HK-2 (cell line): ENCODE measurements around the gene DCHS2.

Experiments
- DNase-seq: peaks from one replicate; pipeline ENCODE4 v3.0.0-alpha.2; 2018; ENCODE audit not compliant: unreplicated experiment

Gene DCHS2

DNA sequence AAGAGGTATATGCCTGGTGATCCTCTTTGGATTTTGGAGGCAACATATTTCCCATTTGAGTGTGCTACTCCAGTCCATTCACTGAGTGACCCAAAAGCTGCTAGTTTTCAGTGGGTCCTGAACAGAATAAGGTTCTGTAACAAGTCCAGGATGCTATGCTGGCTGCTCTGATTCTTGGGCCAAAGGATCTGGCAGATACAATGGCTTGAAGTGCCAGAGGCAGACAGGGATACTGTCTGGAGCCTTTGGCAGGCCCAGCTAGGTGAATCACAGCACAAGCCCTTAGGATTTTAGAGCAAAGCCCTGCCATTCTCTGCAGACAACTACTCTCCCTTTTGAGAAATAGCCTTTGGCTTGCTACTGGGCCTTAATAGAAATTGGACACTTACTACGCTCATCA is 40.6 kb downstream of the DCHS2 start:
- no peak for DNase-seq

DNA sequence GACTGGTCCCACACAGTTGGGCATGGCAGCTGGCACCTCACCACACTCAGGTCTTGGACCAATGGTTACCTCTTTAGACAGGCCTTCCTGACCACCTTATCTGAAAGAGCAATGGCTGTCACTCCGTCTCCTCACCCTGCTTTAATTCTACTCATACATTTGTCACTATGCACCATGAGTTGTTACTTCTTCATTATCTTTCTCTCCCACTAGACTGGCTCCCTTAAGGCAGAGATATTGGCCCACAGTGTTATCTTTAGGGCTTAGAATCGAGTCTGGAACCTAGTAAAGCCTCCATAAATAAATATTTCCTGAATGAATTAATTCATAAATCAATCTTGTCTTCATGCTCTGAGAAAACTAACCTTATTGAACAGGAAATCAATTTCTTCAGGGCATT is 46.6 kb downstream of the DCHS2 start:
- no peak for DNase-seq

DNA sequence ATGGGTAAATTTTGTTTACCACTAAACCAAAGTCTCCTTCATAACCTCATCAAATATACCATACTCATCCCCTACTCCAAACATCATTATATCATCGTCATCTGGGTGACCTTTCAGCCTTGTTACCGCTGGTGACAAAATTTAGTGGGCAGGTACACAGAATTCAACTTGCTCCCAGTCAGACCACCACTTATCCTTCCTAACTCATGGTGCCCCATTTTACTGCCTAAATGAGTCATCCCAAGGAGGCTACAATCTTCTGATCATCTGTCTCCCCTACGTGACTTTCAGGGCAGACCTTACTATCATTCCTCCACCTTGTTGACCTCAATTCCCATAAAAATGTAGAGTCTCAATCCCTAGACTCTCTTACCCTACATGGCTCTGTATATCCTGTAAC is 49.6 kb downstream of the DCHS2 start:
- no peak for DNase-seq

- DNase-seq, result no peak
Observed at GRCh38 chr4:154441124-154441523, 50.5 kb downstream of the DCHS2 start.

GRCh38 chr4:154439224-154439623 is 52.4 kb downstream of the DCHS2 start:
- DNase-seq, result no peak

- DNase-seq, result no peak
Observed at GRCh38 chr4:154435895-154436294, 55.7 kb downstream of the DCHS2 start.

DNA sequence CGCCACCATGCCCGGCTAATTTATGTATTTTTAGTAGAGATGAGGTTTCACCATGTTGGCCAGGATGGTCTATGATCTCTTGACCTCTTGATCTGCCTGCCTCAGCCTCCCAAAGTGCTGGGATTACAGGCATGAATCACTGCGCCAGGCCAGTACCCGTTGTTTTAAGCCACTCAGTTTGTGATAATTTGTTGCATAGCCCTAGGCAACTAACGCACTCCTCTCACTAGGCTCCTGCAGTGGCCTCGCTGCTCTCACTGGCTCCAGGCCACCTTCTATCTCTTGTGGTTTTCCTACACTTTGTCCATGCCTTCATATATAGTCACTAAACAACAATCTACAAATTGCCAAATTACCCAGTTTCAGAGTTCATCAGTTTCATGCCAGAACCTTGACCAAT is 58.1 kb downstream of the DCHS2 start:
- no peak for DNase-seq

DNA sequence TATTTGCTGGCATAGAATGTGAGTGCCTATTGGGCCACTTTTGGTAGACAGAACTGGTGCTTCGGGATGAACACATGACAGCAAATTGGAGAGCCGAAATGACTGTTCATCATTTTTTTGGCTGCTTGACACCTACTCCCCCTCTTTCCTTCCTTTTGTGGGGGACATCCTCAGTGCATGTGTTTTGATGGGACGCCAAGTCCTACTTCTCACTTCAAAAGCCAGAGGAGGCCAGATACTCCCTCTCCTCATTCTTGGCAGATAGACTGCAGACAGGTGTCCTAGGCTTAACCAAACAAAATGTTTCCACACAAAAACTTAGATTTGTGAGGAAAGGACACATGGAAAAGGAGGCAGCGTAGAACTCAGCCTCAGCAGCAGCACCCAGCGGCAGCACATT is 62.4 kb downstream of the DCHS2 start:
- DNase-seq, result no peak

GRCh38 chr4:154427149-154427548 is 64.5 kb downstream of the DCHS2 start:
- no peak for DNase-seq

GRCh38 chr4:154425514-154425913 is 66.1 kb downstream of the DCHS2 start:
- DNase-seq, result no peak

DNA sequence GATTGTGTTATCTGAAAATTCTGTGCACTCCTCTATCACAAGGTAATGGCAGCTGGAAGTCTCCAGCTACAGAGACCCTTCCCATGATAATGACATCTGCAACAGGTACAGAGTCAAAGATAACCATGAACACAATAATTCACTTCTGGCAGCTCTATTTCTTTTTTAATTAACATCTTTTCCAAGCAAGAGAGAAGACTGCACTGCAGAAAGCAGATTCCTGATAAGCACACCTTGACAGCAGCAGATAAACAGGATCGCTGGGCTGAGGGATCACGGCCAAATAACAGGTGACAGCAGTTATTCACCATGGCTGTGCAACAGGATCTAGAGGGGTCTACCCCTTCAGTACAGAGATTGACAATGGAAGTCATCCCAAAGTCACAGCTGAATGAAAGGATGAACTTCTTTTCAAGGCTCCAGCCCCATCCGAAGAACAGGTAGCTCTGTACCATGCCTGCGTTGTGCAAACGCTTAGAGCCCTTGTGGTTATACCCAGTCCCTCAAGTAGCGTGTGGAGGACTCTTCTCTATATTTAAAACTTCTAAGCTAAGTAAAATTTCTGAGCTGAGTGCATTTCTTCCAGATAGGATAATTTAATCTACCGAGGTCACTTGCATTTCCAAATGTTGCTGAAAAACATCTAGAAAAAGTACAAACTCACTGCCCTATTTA is 66.7 kb downstream of the DCHS2 start:
- DNase-seq, result no peak

- no peak for DNase-seq
Observed at GRCh38 chr4:154422152-154422551, 69.4 kb downstream of the DCHS2 start.

DNA sequence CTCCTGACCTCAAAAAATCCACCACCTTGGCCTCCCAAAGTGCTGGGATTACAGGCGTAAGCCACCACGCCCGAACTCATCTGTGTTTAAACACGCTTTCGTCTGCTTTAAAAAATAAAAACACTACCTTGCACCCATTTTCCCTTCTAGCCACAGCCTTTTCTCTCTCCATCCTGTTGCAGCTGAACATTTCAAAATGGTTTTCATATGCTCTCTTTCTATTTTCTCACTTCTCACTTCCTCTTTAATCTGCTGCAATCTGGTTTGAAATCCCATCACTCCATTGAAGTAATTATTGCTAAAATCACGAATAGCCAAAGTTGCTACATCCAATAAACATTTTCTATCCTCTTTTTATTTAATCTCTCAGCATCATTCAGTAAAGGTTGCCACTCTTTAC is 70.0 kb downstream of the DCHS2 start:
- no peak for DNase-seq

DNA sequence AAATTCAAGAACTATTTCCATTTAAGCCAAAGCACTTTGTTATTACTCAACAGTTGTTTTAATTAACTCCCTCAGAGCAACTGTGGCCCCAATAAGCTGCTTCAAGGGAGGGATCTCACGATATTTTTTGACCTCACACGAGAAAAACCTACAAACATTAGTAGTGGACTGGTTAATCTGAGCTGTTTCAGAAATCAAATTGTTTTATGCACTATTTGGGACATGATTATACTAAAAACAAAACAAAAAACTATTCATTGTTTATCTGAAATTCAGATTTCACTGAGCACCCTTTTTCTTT is 74.3 kb downstream of the DCHS2 start:
- DNase-seq, result no peak

- peak; percentile 29 for DNase-seq
Observed at GRCh38 chr4:154416190-154416547, 75.4 kb downstream of the DCHS2 start.

DNA sequence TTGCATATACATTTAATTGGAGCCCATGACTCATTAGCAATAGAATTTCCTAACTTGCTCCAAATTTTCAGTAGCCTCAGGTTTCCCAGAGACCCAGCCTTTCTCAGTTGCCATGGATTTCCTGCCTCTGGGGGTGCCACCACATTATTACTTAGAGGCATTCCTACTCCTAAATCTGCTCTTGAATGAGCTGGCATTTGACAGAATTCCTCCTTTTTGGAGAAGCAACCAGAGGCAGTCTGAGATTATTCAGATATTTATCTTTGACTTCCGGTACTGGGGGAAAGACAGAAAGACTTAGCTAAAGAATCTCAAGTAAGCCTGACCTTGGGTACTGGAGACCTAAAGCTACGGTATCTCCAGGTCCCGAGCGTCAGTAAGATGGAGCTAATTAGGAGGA is 76.3 kb downstream of the DCHS2 start:
- no peak for DNase-seq

DNA sequence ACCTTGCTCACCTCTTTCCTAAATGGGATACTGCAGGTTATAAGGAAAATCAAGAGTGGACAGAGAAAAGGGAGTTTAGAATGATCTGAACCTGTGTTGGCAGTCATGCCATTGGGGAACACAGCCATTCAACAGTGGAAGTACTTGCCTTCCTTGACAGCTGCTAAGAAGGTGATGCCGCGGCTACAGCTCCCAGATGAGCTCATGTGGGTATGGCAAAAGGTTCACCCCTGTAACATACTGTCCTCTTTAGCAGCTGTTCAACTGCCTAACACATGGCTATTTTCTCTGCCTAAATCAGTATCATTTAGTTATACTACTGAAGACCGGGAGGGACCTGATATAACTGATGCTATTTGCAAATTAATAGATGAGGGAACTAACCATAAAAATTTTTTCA is 76.8 kb downstream of the DCHS2 start:
- no peak for DNase-seq

DNA sequence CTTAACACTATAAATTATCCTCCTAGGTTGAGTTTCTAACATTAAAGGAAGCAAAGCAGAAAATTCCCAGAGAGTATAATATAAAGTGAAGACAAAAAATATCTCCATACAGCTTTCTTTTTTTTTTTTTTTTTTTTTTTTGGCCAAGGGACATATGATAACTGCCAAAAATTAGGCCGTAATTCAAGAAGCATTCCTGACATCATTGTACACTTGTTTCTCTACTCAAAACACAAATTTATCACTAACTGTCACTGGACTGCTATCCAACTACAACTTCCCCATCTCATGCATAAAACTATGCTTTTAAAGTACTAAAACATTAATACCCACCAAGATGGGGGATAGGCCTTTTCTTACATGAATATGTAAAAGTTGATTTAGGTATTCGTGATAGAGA is 77.2 kb downstream of the DCHS2 start:
- no peak for DNase-seq

DNA sequence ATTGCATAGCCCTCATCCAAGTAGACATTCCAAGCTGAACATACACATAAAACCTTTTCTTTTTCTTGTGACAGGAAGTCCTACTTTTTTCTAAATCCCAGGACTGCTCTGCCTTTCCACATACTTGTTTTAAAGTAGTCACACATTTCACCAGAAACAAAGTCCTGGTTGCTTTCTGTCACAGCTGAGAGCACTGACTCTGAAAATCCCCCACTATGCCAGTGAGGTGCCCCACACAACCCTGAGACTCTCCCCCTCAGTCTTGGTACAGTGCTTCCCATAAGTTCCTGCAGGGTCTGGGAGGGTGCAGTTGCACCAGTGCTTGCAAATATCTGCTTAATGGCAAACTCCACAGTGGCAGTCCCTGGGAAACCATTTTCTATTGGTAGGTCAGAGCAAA is 84.2 kb downstream of the DCHS2 start:
- no peak for DNase-seq

GRCh38 chr4:154406018-154406795 is 85.4 kb downstream of the DCHS2 start:
- DNase-seq, result no peak

DNA sequence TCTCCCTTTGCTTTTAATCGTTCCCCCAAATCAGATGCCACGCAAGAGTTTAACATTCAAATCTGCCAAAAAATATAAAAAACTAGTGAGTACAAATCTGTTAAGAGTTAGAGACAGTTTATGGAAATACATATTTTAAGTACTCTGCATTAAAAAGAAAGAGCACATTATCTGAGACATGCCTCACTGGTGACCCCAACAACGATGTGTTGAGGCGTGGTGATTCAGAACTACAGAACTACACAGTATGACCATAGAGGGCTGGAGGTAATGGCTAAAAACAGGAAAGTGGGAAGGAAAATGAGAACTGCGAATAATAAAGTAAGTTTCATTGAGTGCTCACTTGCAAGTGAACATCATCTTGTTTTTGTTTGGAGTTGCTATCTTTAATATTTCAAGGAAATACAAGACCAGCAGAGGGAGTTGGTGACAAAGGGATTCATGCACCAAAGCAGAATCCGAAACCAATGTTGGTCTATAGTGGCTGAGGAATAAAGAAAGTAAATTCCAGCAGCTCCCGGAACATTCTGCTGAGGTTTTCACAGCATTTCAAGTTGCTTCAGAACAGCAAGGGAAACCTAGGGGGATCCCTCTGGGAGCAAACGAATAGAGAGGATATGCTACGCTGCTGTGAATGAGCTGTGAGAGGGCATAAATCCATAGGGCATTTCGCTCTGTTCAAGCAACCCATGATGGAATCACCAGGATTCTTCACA is 92.2 kb downstream of the DCHS2 start:
- no peak for DNase-seq

DNA sequence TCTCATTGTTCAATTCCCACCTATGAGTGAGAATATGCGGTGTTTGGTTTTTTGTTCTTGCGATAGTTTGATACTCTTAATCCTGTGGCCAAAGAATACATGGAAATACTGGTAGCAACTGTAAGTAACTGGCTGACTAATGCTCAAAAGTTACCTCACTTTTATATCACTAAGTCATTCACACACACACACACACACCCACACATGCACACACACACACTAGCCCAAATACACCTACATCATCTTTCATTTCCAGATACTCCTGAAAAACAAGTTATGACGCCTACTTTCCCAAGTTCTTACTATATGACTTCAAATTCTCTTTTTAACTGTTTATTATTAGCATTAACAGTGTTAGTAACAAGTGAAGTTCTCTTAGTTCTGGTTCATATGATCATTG is 101.3 kb downstream of the DCHS2 start:
- DNase-seq, result no peak

- DNase-seq, result no peak
Observed at GRCh38 chr4:154389148-154389547, 102.5 kb downstream of the DCHS2 start.
